ENCODE measurements around the gene ATXN10.
"Not testable (repeated sequence)": the region's sequence is repeated elsewhere in the genome, so short reads cannot be mapped to it uniquely, and the experiment has no call there.

Gene ATXN10

GRCh38 chr22:45709060-45709739 is 37.6 kb downstream of the ATXN10 start:
- no peak for DNase-seq (ENCODE audit: low read depth, low spot score)

- no peak for DNase-seq (ENCODE audit: low read depth, low spot score)
These were observed 38.2 kb downstream of the ATXN10 start for GRCh38 chr22:45709866-45710265.

- DNase-seq (ENCODE audit: low read depth, low spot score) = no peak
These were observed 38.8 kb downstream of the ATXN10 start for GRCh38 chr22:45710469-45710868.

- not testable (repeated sequence) for DNase-seq (ENCODE audit: low read depth, low spot score)
These were observed 42.8 kb downstream of the ATXN10 start for GRCh38 chr22:45714390-45714789.

GRCh38 chr22:45717789-45718188 is 46.2 kb downstream of the ATXN10 start:
- no peak for DNase-seq (ENCODE audit: low read depth, low spot score)

- no peak for DNase-seq (ENCODE audit: low read depth, low spot score)
These were observed 46.8 kb downstream of the ATXN10 start for GRCh38 chr22:45718391-45718790.

- no peak for DNase-seq (ENCODE audit: low read depth, low spot score)
These were observed 49.3 kb downstream of the ATXN10 start for GRCh38 chr22:45720839-45721378.

GRCh38 chr22:45722006-45722405 is 50.4 kb downstream of the ATXN10 start:
- no peak for DNase-seq (ENCODE audit: low read depth, low spot score)

GRCh38 chr22:45726081-45726480 is 54.4 kb downstream of the ATXN10 start:
- DNase-seq (ENCODE audit: low read depth, low spot score) = no peak

GRCh38 chr22:45731041-45731797 is 59.6 kb downstream of the ATXN10 start:
- DNase-seq (ENCODE audit: low read depth, low spot score) = no peak

- no peak for DNase-seq (ENCODE audit: low read depth, low spot score)
These were observed 60.3 kb downstream of the ATXN10 start for GRCh38 chr22:45731798-45732495.

- DNase-seq (ENCODE audit: low read depth, low spot score) = no peak
These were observed 63.6 kb downstream of the ATXN10 start for GRCh38 chr22:45735273-45735672.

GRCh38 chr22:45738206-45738605 is 66.6 kb downstream of the ATXN10 start:
- no peak for DNase-seq (ENCODE audit: low read depth, low spot score)

GRCh38 chr22:45740236-45740635 is 68.6 kb downstream of the ATXN10 start:
- DNase-seq (ENCODE audit: low read depth, low spot score) = no peak

- DNase-seq (ENCODE audit: low read depth, low spot score) = no peak
These were observed 71.3 kb downstream of the ATXN10 start for GRCh38 chr22:45742866-45743450.

GRCh38 chr22:45743687-45744086 is 72.1 kb downstream of the ATXN10 start:
- DNase-seq (ENCODE audit: low read depth, low spot score) = no peak

GRCh38 chr22:45744442-45744841 is 72.8 kb downstream of the ATXN10 start:
- DNase-seq (ENCODE audit: low read depth, low spot score) = no peak

GRCh38 chr22:45750626-45751025 is 79.0 kb downstream of the ATXN10 start:
- no peak for DNase-seq (ENCODE audit: low read depth, low spot score)

- DNase-seq (ENCODE audit: low read depth, low spot score) = no peak
These were observed 80.4 kb downstream of the ATXN10 start for GRCh38 chr22:45752036-45752435.

GRCh38 chr22:45754822-45755221 is 83.2 kb downstream of the ATXN10 start:
- DNase-seq (ENCODE audit: low read depth, low spot score) = no peak

GRCh38 chr22:45756558-45756957 is 84.9 kb downstream of the ATXN10 start:
- no peak for DNase-seq (ENCODE audit: low read depth, low spot score)

- no peak for DNase-seq (ENCODE audit: low read depth, low spot score)
These were observed 85.4 kb downstream of the ATXN10 start for GRCh38 chr22:45757068-45757467.

Data from activated CD4-positive, CD25-positive, alpha-beta regulatory T cell treated with anti-CD3 and anti-CD28 coated beads, Interleukin-2, amount 50 U/mL, for 16 hours (primary cell).